Activated CD8-positive, alpha-beta memory T cell treated with anti-CD3 and anti-CD28 coated beads for 24 hours (primary cell): Measurements from ENCODE around the gene PARP8.
"Not testable (repeated sequence)": the region's sequence is repeated elsewhere in the genome, so short reads cannot be mapped to it uniquely, and the experiment has no call there.

Experiments used
- DNase-seq: peaks from one replicate; pipeline ENCODE4 v3.0.0-alpha.2; 2020

The PARP8 gene

GRCh38 chr5:50684721-50685120 is 18.3 kb downstream of the PARP8 start:
- no peak for DNase-seq

DNA sequence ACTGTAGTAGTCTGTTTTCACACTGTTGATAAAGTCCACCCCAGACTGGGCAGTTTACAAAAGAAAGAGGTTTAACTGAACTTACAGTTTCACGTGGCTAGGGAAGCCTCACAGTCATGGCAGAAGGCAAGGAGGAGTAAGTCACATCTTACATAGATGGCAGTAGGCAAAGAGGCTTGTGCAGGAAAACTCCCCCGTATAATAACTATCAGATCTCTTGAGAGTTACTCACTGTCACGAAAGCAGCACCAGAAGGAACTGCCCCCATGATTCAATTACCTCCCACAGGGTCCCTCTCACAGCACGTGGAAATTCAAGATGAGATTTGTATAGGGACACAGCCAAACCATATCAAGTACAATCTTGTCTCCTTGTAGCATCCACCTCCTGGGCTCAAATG is 21.1 kb downstream of the PARP8 start:
- no peak for DNase-seq

DNA sequence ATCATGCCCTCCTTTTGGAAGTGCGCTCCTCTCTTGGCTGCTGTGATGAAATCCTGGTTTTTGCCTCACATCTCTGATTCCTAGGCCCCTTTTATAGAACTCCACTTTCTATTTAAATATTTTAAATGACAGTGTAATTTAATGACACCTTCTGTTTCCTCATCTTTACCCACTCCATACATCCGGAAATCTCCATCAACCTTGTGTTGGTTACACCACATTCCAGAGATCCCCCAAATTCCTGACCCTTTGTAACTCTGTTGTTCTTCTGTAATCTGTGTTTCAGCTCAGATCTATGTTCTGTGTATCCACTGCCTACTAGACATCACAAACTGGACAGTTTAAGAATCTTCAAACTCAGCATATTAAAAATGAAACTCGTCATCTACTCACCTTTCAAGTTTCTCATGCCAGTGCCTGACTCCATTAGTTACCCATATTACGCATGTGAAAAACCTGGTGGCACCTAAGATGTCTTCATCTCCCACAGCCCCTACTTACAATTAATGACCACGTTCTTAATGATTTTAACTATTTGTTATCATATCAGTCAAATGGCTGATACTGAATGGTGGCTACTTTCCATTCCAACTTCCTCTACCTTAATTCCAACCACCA is 25.1 kb downstream of the PARP8 start:
- DNase-seq = no peak

- no peak for DNase-seq
These were observed 27.7 kb downstream of the PARP8 start for GRCh38 chr5:50694027-50694590.

DNA sequence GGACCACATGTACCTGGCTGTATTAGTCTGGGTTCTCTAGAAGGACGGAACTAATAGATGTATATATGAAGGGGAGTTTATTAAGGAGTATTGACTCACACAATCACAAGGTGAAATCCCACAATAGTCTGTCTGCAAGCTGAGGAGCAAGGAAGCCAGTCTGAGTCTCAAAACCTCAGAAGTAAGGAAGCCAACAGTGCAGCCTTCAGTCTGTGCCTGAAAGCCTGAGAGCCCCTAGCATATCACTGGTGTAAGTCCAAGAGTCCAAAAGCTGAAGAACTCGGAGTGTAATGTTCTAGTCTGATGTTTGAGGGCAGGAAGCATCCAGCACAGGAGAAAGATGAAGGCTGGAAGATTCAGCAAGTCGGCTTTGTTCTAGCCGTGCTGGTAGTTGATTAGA is 28.2 kb downstream of the PARP8 start:
- not testable (repeated sequence) for DNase-seq

DNA sequence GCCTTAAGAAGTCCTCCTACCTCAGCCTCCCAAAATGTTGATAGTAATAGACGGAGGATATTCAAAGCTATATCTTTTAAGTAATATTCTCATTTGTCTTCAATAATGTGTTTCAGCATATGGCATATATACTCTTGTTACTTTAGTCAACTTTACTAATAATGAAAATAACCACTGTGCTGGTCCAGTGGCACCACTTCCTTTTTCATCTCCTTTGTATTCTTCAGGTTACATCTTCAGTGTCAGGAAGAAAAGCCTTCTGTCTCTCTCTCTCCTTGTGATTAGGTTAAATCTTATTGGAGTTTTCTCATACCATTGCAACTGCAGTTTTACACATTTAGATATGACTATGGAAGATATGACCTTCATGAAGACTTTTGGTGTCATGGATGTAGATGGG is 31.3 kb downstream of the PARP8 start:
- DNase-seq = no peak

- no peak for DNase-seq
These were observed 33.3 kb downstream of the PARP8 start for GRCh38 chr5:50699737-50700136.

GRCh38 chr5:50700706-50701105 is 34.3 kb downstream of the PARP8 start:
- DNase-seq = no peak

DNA sequence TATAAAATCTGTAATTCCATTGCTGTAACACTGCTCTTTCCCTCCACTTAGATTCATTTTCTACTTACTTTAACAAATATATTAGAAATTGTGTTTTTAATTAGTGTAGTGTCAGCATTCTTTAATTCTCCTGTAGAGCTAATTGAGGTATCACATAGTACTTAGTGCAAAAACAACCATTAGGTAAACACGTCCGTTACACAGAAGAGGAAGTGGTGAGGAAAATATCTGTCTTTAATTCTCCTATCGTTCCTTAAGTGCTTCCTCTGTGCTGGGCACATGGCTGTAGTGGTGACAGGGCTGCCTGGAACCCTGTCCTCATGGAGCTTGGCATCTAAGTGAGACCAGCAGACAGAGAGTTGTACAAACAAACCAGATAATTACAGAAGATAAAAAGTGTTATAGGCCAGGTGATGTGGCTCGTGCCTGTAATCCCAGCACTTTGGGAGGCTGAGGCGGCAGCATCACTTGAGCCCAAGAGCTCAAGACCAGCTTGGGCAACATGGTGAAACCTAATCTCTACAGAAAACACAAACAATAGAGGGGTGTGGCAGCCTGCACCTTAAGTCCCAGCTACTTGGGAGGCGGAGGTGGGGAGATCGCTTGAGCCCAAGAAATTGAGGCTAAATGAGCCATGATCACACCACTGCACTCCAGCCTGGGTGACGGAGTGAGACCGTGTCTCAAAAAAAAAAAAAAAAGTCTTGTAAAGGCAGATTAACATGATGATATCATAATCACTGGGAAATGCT is 36.4 kb downstream of the PARP8 start:
- no peak for DNase-seq

DNA sequence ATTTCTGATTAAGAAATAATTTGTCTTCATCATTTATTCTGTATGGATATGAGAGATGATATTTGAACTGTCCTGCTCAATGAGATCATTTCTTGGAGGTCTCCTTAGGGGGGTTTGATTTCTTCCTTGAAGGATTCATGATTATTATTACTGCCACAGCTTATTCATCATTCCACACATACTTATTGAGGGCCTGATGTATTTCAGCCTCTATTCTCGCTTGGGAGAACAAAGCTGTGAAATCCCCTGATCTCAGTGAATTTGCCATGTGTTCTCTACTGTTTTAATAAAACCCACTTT is 36.9 kb downstream of the PARP8 start:
- no peak for DNase-seq

- no peak for DNase-seq
These were observed 38.3 kb downstream of the PARP8 start for GRCh38 chr5:50704730-50705129.

DNA sequence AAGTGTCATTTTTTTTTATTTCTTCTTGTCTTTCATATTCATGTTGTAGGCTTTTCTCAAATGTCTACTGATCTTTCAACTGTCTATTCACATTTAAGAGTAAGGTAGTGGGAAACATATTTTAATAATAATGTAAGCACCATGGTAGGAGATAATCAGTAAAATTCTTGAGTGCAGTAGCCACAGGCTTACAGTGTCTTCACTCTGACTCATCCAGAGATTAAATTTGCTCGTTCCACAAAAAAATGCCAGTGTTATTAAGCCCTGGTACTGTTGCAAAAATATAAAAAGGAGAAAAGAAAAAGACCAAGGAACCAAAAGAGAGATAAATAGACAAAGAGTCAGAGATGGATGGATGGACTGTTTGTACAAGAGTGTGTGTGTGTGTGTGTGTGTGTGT is 43.0 kb downstream of the PARP8 start:
- DNase-seq = no peak

- no peak for DNase-seq
These were observed 44.4 kb downstream of the PARP8 start for GRCh38 chr5:50710838-50711237.

DNA sequence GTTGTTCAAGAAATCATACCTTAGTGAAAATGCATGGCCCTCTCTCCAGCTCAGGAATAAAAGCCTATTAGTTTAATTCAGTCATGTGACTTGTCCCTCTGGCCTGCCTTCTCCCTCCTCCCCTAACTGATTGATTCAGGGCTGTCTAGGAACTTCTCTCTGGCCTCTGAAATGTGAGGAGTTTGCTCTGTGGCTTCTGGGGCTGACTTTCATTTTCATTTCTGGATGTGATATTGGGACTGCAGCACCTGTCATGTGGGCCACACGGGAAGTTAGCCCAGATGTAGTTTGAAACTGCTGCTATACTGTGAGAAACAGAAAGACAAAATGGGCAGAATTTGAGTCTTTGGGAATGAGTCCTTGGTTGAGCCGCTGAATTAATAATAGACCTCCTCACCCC is 44.8 kb downstream of the PARP8 start:
- DNase-seq = peak; percentile 68

DNA sequence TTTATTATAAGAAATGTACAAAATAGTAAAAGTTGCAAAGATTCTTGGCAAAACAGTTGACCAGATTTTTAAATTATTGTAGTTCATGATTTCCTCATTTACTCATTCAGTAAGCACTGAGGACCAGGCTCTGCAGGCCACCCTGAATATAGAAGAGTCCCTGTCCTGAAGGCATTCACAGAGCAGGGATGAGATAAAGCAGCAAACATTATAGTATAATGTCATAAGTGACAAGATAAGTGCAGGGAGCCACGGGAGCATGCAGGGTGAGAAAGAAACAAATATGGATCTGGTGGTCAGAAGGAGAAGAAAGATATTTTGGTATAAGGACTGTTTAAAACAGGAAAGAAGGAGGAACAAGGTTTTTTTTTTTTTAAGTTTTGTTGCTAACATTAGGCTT is 46.0 kb downstream of the PARP8 start:
- no peak for DNase-seq

DNA sequence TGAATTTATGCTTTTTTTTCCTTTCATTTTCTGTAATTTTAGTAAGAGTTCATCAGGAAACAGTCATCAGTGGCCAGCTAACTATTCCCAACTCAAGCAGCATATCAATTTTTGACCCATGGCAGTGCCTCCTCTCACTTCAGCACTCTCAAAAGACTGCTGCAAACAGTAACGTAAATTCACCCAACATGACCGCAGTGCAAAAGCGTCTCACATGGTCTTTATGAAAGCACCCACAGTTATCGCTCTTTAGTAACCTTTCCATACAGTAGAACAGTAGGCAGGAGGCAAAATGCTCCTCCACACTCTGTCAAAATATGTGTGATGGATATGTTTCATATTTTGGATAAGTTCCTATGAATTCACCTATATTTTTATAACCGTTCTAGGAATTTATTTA is 48.6 kb downstream of the PARP8 start:
- no peak for DNase-seq

DNA sequence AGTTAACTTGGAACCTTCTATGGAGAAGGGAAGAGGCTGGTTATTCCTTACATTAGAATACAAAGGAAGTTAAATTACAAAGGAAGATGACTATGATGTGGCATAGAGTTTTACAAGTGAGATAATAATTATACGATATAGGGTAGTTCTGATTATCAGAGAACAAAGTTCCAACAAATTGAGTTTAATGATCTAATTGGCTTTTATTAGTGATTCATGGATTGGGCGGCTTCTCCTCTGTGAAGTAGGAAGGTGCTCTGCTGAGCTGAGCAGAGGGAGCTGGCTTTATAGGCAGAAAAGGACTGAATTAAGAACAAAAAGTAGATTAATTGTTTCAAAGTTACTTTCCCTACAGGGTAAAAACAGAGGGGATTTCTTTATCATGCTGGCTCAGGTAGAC is 49.7 kb downstream of the PARP8 start:
- no peak for DNase-seq

DNA sequence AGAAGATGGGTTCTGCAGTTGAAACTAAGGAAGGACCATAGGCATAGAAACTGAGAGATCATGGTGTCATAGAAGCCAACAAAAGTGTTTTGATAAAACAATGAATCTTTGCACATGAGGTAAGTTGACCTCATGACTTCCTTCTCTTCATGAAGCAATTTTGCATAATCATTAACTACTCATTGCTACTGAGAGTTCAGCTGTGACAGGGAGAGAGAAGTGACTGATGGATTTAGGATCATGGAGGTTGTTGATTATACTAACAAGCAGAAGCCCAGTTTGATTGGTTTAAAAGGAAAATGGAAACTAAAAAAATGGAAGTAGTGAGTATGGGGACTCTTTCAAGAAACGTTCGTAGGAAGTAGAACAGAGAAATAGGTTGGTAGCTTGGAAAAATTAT is 51.2 kb downstream of the PARP8 start:
- DNase-seq = no peak

GRCh38 chr5:50720061-50720710 is 53.7 kb downstream of the PARP8 start:
- DNase-seq = no peak

GRCh38 chr5:50722223-50722622 is 55.8 kb downstream of the PARP8 start:
- no peak for DNase-seq

DNA sequence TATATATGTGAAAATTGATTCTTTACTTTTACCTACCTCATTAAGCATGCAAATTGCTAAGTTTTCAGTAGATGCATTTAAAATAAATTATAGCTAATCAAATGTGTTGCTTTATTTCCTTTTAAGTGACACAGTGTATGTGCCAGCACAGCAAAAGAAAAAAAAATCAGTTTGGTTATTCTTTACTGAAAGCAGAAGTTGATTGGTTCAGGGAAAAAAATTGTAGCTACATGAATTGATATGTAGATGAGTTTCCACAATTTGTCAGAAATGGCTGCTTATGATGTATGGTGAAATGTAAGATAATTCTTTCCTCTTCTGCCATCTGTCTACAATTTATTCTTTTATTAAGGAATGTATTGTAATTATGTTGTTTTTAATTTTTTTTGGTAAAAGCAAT is 57.8 kb downstream of the PARP8 start:
- no peak for DNase-seq

DNA sequence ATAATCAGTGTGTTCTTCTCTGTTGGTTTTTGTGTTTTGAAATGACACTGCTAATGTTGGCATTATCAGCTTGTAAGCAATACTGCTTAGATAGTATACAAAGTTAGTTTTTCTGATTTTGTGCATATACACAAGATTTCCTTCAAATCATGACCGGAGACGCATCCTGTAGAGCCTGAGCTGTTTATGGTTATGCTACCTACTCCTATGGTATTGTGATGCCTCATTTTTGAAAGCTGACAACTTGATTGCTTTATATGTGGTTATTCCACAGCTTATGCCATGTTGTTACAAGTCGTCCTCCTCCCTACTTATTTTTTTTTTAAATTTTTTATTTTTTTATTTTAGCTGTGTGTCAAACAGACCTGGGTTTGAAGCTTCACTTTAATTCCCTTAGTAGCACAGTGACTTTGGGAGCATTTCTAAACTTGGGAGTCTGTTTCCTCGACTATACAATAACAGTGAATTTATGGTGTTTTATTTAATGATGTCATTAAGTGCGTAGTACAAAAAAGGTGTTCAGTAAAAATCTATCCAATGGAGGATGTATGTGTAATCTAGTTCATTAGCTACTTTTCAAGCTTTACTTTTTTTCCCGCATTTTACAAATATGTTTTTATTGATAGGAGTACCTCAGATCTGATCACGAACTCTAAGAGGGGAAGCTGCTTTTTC is 59.5 kb downstream of the PARP8 start:
- DNase-seq = no peak

GRCh38 chr5:50726475-50727148 is 60.2 kb downstream of the PARP8 start:
- DNase-seq = no peak
